HG03159 (cell line): ENCODE data around the gene GRK1.
"Not testable (repeated sequence)": the region's sequence is repeated elsewhere in the genome, so short reads cannot be mapped to it uniquely, and the experiment has no call there.

Experiments
- ATAC-seq: cut with Tn5 transposase; IDR thresholded peaks from one replicate; pipeline ENCODE4 v1.9.1; 2021; ENCODE audit warnings: mild to moderate bottlenecking, moderate library complexity; ENCODE audit not compliant: unreplicated experiment

GRK1 gene

GRCh38 chr13:113742000-113742441 lies 75.0 kb downstream of the GRK1 start:
- ATAC-seq: no peak

DNA sequence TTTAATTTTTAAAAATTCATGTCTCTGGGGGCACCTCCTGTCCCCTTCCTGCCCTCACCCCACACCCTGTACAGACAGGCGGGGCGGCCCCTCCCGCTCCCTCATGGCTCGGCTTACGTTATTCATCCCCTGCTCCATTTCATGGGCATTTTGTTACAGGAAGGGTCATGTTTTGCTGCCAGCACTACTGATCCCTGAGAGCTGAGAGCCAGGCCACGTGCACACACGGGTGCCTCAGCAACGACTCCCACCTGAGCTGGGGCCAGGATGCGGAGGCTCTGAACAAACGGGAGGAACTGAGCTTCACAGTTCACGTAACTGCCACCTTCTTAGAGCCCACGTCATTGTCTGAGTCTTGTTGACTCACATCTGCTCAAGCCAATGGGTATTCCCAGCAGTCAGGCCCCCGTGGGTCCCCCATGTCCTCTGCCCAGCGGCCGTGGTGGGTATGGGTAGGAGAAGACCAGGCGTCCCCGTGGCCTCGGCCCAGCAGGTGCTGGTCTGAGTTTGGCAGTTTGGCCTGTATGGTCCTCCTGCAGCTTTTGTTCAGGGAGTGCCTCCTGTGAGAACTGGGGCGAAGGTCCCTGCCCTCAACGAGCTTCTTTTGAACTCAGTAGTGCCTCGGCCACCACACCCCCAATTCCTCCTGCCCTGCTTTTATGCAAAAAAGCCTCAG lies 75.6 kb downstream of the GRK1 start:
- no peak for ATAC-seq

DNA sequence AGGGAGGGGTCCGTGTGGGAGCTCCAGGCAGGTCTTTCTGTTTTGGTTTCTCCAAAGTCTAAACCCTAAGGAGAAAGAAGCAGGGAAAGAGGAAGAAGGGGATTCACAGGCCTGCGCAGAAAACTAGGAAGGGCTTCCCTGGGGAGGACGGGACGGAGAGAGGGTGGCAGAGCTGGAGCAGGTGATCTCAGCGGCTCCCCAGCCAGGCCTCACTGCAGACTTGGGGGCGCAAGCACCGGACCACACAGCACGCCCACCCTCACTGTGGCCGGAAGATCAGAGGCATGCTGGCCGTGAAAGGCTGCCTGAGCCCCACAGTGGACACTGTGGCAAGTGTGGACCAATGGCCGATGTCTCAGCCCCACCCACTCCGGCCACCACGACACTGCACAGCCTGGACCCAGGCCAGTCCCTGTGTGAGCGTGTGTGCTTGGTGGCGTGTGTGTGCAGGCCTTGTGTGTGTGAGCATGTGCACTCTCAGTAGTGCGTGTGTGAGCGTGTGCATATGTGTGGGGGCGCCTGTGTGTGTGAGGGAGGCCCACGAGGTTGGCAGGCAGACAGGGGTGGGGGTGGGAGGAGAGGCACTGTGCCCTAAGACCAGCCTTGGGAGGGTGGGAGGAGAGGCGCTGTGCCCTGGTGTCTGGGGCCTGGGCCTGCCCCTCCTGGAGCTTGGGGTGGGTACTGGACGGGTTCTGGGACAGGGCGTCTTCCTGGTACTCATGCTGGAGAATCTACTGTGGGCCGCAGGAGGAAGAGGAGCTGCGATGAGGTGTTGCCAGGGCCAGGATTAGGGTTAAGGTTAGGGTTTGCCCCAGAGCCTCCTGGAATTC lies 76.6 kb downstream of the GRK1 start:
- no peak for ATAC-seq

GRCh38 chr13:113744197-113745000 lies 77.4 kb downstream of the GRK1 start:
- ATAC-seq: no peak

GRCh38 chr13:113745059-113745458 lies 78.0 kb downstream of the GRK1 start:
- no peak for ATAC-seq

GRCh38 chr13:113745500-113746142 lies 78.6 kb downstream of the GRK1 start:
- ATAC-seq: not testable (repeated sequence)

DNA sequence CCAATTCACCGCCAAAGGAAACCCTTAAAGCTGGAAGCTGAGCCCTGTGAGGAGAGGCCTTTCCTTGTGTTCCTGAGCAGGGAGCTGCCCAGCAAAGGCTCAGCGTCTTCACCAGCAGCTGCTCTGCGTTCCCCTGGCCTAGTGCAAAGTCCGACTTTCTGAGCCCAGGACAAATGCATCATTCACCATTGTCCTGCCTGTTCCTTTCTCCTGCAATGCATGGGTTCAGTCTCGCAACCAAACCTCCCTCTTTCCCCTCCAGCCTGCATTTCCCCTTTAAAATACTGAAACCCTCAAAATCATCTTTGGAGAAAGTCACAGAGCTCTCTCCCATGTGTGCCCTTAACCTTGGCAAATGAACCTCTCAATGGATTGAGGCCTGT lies 79.1 kb downstream of the GRK1 start:
- ATAC-seq: no peak

- ATAC-seq: no peak
Observed at GRCh38 chr13:113746671-113747070, 79.7 kb downstream of the GRK1 start.

- no peak for ATAC-seq
Observed at GRCh38 chr13:113747291-113747833, 80.3 kb downstream of the GRK1 start.

DNA sequence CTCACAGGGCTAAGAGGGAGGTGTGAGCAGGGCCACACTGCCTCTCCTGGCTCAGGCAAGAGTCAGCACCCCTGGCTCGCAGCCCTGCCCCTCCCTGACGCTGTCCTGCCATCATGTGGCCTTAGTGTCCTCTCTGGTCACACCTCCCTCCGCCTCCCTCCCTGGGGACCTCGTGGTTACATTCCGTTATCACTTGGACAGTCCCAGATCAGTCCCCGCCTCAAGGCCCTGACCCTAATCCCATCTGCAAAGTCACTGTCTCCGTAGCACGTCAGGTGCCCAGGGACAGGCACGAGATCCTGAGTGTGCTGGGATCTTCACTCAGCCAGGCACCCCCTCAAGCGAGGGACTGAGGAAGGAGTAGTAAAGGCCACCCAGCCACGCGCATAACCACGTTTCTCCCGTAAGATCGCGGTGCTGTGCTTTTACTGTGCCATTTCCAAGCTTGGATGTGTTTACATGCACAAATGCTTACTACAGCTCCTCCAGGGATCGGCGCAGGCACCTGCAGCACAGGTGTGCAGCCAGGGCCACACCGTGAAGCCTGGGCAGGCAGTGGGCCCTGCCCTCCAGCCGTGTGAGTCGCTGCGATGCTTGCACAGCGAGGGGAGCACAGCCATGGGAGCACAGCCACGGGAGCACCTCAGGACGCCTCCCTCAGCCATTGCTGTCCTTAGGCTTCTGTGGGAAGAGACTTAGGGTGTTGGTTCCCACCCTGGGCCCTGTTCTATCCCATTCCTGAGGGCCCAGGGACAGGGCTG lies 81.3 kb downstream of the GRK1 start:
- ATAC-seq: no peak

DNA sequence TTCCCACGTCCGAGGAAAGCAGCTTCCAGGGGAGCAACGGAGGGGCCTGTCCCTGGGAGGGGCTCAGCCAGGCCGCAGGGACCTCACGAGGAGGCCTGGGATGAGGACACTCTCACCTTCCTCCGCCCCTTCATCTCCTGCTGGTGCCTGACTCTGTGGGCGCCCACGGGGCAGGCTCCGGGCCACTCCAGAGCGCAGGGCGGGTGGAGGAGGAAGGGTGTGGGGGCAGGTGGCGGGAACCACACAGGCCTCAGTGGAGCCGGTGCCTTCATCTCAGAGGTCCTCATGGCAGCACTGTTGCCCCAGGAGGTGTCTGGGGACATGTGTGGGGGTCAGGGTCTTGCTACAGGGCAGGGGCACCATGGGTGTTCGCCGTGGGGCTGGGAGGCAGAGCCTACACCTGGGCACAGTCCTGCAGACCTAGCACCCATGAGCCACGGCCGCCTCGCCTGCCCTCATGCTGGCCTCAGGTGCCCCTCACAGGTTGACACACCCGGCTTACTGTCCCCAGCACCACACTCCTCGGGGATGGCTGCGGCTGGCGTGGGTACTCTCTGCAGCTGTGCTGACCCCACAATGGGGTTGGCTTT lies 81.9 kb downstream of the GRK1 start:
- ATAC-seq: no peak

GRCh38 chr13:113749507-113749906 lies 82.5 kb downstream of the GRK1 start:
- ATAC-seq: no peak

GRCh38 chr13:113749967-113750366 lies 82.9 kb downstream of the GRK1 start:
- ATAC-seq: no peak

DNA sequence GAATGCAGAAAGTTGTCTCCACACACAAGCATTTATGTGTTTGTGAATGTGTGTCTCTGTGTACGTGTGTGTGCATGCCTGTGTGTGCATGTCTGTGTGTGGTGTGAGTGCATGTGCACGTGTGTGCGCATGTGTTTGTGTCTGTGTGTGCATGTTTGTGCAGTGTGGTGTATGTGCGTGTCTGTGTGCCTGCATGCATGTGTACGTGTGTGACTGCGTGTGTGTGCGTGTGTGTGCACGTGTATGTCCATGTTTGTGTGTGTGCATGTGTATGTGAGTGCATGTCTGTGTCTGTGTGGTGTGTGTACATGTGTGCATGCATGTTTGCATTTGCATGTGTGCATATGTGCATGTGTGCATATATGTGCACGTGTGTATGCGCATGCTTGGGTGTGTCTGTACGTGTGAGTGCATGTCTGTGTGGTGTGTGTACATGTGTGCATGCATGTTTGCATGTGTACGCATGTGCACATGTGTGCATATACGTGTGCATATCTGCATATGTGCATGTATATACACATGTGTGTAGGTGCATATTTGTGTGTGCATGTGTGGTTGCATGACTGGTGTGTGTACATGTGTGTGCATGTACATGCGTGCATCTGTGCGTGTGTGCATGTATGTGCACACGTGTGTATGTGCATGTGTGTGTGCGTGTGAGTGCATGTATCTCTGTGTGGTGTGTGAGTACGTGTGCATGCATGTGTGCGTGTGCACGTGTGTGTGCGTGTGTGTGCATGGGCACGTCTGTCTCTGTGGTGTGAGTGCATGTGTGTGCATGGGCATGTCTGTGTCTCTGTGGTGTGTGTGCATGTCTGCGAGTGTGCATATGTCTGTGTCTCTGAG lies 83.8 kb downstream of the GRK1 start:
- no peak for ATAC-seq

DNA sequence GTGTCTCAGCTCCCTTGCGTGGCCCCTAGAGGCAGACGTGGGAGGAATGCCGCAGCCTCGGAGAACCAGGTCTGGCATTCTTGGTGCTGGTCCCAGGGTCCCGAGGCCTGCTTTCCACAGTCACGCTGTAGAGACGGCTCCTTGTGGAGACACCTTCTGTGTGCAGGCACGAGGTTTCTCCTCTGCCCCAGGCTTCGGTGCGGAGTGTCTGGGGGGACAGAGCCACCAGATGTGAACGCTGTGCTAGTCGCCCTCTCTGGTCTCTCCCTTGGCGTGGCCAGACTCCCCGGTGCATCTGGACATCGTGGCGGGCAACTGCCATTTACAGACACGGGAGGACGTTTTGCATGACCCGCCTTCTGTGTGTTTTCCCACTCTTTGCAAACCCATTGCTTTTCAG lies 84.5 kb downstream of the GRK1 start:
- ATAC-seq: no peak

DNA sequence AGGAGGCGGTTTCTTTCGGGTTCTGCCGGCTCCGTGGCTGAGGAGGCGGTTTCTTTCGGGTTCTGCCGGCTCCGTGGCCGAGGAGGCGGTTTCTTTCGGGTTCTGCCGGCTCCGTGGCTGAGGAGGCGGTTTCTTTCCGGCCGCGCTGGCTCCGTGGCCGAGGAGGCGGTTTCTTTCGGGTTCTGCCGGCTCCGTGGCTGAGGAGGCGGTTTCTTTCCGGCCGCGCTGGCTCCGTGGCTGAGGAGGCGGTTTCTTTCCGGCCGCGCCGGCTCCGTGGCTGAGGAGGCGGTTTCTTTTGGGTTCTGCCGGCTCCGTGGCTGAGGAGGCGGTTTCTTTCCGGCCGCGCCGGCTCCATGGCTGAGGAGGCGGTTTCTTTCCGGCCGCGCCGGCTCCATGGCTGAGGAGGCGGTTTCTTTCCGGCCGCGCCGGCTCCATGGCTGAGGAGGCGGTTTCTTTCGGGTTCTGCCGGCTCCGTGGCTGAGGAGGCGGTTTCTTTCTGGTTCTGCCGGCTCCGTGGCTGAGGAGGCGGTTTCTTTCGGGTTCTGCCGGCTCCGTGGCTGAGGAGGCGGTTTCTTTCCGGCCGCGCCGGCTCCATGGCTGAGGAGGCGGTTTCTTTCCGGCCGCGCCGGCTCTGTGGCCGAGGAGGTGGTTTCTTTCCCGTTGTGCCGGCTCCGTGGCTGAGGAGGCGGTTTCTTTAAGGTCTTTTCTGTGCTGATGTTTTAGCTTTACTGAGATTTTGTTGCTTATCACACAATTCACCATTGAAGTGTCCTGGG lies 85.4 kb downstream of the GRK1 start:
- not testable (repeated sequence) for ATAC-seq

GRCh38 chr13:113753171-113753570 lies 86.2 kb downstream of the GRK1 start:
- no peak for ATAC-seq

DNA sequence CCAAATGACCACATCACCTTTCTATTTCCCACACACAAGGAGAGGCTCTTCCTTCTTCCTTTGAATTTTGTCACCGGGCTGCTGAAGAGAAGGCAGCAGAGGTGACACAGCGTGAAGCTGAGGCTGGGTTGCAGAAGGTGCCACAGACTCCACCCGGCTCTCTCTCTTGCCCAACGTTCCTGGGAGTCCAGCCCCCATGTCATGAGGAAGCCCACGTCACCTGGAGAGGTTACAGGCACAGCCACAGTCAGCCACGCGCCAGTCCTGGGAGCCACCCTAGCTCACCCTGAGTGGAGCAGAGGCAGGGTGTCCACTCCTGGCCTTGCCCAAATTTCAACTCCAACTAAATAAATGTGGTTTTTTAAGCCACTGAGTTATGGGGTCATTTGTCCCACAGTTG lies 87.2 kb downstream of the GRK1 start:
- no peak for ATAC-seq
